Neural progenitor cell (in vitro differentiated cells): Measurements from ENCODE around the gene ZNF143.

Experiments used
- EZH2 ChIP-seq: fragments of 200-600 bp; sonication (generic); IDR thresholded peaks from 2 replicates; pipeline ENCODE4 v1.6.1; 2017; ENCODE audit warnings: antibody characterized with exemption, mild to moderate bottlenecking, moderate library complexity
- TF ChIP-seq, protein P1 (sequence below): fragments of 200-600 bp; sonication (generic); IDR thresholded peaks from 2 replicates; pipeline ENCODE4 v1.5.1; 2017; ENCODE audit warnings: antibody characterized with exemption, mild to moderate bottlenecking

DNA sequence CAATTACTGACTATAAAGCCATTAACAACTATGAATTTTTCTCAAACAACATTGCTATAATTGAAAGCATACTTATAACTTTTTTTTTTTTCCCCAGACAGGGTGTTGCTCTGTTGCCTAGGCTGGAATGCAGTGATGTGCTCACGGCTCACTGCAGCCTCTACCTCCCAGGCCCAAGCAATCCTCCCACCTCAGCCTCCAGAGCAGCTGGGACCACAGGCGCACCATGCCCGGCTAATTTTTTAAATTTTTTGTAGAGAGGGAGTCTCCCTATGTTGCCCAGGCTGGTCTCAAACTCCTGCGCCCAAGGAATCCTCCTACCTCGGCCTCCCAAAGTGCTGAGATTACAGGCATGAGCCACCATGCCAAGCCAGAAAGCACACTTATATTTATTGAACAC is 106.6 kb downstream of the ZNF143 start:
- no peak for TF ChIP-seq EZH2
- TF ChIP-seq, protein P1, sequence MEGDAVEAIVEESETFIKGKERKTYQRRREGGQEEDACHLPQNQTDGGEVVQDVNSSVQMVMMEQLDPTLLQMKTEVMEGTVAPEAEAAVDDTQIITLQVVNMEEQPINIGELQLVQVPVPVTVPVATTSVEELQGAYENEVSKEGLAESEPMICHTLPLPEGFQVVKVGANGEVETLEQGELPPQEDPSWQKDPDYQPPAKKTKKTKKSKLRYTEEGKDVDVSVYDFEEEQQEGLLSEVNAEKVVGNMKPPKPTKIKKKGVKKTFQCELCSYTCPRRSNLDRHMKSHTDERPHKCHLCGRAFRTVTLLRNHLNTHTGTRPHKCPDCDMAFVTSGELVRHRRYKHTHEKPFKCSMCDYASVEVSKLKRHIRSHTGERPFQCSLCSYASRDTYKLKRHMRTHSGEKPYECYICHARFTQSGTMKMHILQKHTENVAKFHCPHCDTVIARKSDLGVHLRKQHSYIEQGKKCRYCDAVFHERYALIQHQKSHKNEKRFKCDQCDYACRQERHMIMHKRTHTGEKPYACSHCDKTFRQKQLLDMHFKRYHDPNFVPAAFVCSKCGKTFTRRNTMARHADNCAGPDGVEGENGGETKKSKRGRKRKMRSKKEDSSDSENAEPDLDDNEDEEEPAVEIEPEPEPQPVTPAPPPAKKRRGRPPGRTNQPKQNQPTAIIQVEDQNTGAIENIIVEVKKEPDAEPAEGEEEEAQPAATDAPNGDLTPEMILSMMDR: no peak
